ENCODE data around the gene OSBPL10.

DNA sequence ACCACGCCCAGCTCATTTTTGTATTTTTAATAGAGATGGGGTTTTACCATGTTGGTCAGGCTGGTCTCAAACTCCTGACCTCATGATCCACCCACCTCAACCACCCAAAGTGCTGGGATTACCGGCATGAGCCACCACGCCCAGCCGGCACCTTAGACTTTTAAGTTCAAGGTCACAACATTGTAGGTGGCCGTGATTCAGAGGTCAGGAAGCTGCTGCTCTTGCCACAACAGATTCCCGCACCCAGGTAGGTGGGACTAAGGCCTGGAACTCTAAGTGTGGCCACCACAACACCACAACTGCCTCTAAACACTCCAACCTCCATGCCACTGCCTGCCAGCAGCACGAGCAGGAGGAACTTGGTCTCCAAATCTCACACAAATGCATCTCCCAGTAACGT is 251.5 kb downstream of the OSBPL10 start:
- TF ChIP-seq, protein P1, sequence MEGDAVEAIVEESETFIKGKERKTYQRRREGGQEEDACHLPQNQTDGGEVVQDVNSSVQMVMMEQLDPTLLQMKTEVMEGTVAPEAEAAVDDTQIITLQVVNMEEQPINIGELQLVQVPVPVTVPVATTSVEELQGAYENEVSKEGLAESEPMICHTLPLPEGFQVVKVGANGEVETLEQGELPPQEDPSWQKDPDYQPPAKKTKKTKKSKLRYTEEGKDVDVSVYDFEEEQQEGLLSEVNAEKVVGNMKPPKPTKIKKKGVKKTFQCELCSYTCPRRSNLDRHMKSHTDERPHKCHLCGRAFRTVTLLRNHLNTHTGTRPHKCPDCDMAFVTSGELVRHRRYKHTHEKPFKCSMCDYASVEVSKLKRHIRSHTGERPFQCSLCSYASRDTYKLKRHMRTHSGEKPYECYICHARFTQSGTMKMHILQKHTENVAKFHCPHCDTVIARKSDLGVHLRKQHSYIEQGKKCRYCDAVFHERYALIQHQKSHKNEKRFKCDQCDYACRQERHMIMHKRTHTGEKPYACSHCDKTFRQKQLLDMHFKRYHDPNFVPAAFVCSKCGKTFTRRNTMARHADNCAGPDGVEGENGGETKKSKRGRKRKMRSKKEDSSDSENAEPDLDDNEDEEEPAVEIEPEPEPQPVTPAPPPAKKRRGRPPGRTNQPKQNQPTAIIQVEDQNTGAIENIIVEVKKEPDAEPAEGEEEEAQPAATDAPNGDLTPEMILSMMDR (IDR thresholded peaks at IDR 0.05): no peak
- no peak for TF ChIP-seq POLR2AphosphoS5 (IDR thresholded peaks at IDR 0.05)

Data from prostate gland (tissue), 2 donors.